Measurements from ENCODE around the gene OR8G1. TPM values are rescaled to one million over a fixed set of nuclear protein-coding genes. Genes with fewer than 3 reads are reported as not detected.

The OR8G1 gene
- total RNA-seq, 4 donors from 2014 or later: not detected

DNA sequence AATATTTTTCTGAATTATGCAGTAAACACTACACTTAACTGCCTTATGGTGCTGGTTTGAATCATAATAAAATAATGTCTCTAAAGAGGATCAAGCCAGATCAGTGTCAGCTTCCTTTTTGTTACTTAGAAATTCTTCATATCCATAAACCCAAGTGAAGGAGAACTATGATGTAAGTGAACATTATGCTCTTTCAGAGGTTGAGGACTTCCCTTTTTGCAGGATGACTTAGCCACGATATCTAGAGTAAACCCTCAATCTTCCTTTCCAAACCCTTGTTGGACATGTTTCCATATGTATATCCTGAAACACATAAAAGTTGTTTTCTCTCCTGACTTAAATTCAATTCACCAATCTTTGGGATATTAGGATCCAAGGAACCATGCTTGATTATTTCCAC, 53.8 kb downstream of the OR8G1 start:
- no peak overlapping the region for H3K27ac ChIP-seq
- TF ChIP-seq POLR2A (IDR thresholded peaks at IDR 0.05) (no peak), CTCF (IDR thresholded peaks at IDR 0.05) (no peak)
- intact Hi-C loops (cut with DNase I; ENCODE audit: low total_unique reads): no loop called here
- no peaks in the 10 kb centered on the region for H3K27me3 ChIP-seq
- no peak for DNase-seq
- no peak overlapping the region for H3K4me3 ChIP-seq
- H3K9me3 ChIP-seq: no peaks in the 10 kb centered on the region
- H3K36me3 ChIP-seq: no peaks in the 10 kb centered on the region
- no peaks in the 10 kb centered on the region for H3K4me1 ChIP-seq

DNA sequence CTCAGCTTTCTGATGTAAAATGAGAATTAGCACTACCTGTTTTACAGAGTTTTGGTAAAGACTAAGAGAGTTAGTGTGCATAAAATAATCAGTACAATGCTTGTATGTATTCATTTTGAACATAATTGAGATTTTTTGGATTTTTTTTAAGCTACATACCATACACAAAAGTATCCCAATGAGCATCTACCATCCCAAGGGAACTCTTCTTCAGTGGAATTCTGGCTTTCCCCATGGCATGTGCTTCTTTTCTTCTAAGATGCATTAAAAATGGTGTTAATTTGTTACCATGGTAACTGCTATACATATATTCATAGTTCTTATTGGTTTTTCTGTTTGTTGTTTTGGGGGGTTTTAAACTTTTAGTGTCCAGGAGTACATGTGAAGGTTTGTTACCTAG, 55.1 kb downstream of the OR8G1 start:
- no peaks in the 10 kb centered on the region for H3K36me3 ChIP-seq
- H3K4me3 ChIP-seq: no peak overlapping the region
- no peak overlapping the region for H3K27ac ChIP-seq
- intact Hi-C loops (cut with DNase I; ENCODE audit: low total_unique reads): no loop called here
- no peak for DNase-seq
- H3K9me3 ChIP-seq: no peaks in the 10 kb centered on the region
- TF ChIP-seq POLR2A (IDR thresholded peaks at IDR 0.05) (no peak), CTCF (IDR thresholded peaks at IDR 0.05) (no peak)
- H3K4me1 ChIP-seq: no peaks in the 10 kb centered on the region
- H3K27me3 ChIP-seq: no peaks in the 10 kb centered on the region

GRCh38 chr11:124297921-124298320, 57.0 kb downstream of the OR8G1 start:
- H3K27ac ChIP-seq: no peak overlapping the region
- no peak overlapping the region for H3K4me3 ChIP-seq
- H3K27me3 ChIP-seq: no peaks in the 10 kb centered on the region
- intact Hi-C loops (cut with DNase I; ENCODE audit: low total_unique reads): no loop called here
- TF ChIP-seq POLR2A (IDR thresholded peaks at IDR 0.05): no peak
- TF ChIP-seq CTCF (IDR thresholded peaks at IDR 0.05): no peak
- H3K4me1 ChIP-seq: no peaks in the 10 kb centered on the region
- H3K36me3 ChIP-seq: no peaks in the 10 kb centered on the region
- DNase-seq: no peak
- H3K9me3 ChIP-seq: no peaks in the 10 kb centered on the region

DNA sequence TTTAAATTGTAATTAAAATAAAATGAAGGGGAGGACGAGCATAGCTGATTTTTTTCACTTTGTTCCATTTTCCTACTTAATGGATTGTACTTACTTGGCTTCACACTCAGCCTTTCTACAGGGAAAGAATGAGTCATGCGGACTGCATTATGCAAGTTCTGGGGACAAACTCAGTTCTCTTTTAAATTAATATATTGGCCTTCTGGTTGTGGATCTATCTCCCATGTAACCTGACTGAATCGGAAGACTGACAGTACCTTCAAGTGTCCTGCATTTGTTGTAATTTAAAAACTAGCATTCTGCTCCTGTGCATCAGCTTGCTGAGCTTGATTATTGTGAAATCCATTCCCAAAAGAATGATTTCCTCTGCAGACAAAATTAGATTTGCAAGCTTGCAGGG, 60.7 kb downstream of the OR8G1 start:
- TF ChIP-seq CTCF (IDR thresholded peaks at IDR 0.05) (no peak), POLR2A (IDR thresholded peaks at IDR 0.05) (no peak)
- DNase-seq: no peak
- intact Hi-C loops (cut with DNase I; ENCODE audit: low total_unique reads): no loop called here
- H3K27ac ChIP-seq: no peak overlapping the region
- H3K4me1 ChIP-seq: no peaks in the 10 kb centered on the region
- no peaks in the 10 kb centered on the region for H3K36me3 ChIP-seq
- no peak overlapping the region for H3K4me3 ChIP-seq
- H3K27me3 ChIP-seq: no peaks in the 10 kb centered on the region
- H3K9me3 ChIP-seq: no peaks in the 10 kb centered on the region

DNA sequence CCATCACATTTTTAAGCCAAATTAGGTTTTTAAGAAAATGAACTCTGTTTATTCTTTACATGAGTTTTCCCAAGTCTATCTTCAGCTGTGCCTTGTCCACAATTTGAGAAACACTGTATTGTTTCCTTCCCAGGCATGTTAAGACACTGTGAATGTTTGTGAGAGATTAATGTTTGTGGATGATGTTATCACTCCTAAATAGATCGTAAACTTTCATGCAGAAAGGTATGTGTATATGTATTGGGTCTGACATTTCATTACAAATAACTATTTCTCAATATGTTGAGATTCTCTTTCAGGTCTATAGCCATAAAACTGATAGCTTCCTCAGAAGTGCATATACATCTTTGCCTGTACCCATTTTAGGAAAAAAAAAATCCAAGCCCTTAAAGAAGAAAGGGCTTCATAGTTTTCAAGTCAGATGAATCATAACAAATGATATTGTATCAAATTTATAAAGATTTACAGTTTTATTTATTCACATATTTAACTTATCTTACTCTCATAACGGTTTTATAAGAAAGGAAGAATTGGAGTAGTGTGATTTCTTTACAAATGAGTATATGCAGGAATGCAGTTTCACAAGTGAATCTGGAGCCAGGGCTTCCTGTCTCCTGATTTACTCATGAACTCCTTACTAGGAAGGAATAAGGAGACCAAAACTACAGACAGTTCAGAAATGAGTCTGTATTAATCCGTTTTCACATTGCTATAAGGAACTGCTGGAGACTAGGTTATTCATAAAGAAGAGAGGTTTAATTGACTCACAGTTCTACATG, 61.6 kb downstream of the OR8G1 start:
- intact Hi-C loops (cut with DNase I; ENCODE audit: low total_unique reads): no loop called here
- no peaks in the 10 kb centered on the region for H3K4me1 ChIP-seq
- H3K27me3 ChIP-seq: no peaks in the 10 kb centered on the region
- DNase-seq: no peak
- TF ChIP-seq POLR2A (IDR thresholded peaks at IDR 0.05): no peak
- H3K27ac ChIP-seq: no peak overlapping the region
- no peak overlapping the region for H3K4me3 ChIP-seq
- no peaks in the 10 kb centered on the region for H3K36me3 ChIP-seq
- H3K9me3 ChIP-seq: no peaks in the 10 kb centered on the region

Other genes with a start within 250 kb of the OR8G1 start
- gene OR10G6, start 245.9 kb upstream of the OR8G1 start, total RNA-seq: not detected
- gene OR10G4, start 228.1 kb upstream of the OR8G1 start, total RNA-seq: under 1 TPM in 1 of 4 donors, not detected in 3; 0.28 TPM
- gene OR10G9, start 218.1 kb upstream of the OR8G1 start, total RNA-seq: under 1 TPM in 1 of 4 donors, not detected in 3; 0.83 TPM
- gene OR10G8, start 214.3 kb upstream of the OR8G1 start, total RNA-seq: not detected
- gene OR10G7, start 199.8 kb upstream of the OR8G1 start, total RNA-seq: not detected
- gene VWA5A, start 125.6 kb upstream of the OR8G1 start, total RNA-seq: 10 to 100 TPM; 10.9 to 31.0 (median 15.0) TPM
- not detected for gene OR10D3, start 57.8 kb upstream of the OR8G1 start, total RNA-seq
- gene OR8G5, start 15.3 kb downstream of the OR8G1 start, total RNA-seq: not detected
- not detected for gene OR8D1, start 72.9 kb downstream of the OR8G1 start, total RNA-seq
- not detected for gene OR8D2, start 79.1 kb downstream of the OR8G1 start, total RNA-seq
- gene OR8B2, start 143.4 kb downstream of the OR8G1 start, total RNA-seq: not detected
- not detected for gene OR8B3, start 157.9 kb downstream of the OR8G1 start, total RNA-seq
- not detected for gene OR8B4, start 183.8 kb downstream of the OR8G1 start, total RNA-seq
- not detected for gene OR8B8, start 204.6 kb downstream of the OR8G1 start, total RNA-seq

Measured in uterus (tissue), 4 donors.